Activated CD4-positive, alpha-beta T cell treated with anti-CD3 and anti-CD28 coated beads, Interleukin-2, Interleukin-6, amounts not matched to agents 100 ng/mL and 50 ng/mL, durations not matched to agents 16 hours and 8 hours (primary cell): ENCODE data around the gene MAGI3.
"Not testable (repeated sequence)": the region's sequence is repeated elsewhere in the genome, so short reads cannot be mapped to it uniquely, and the experiment has no call there.

Source experiments
- DNase-seq: peaks from one replicate; pipeline ENCODE4 v3.0.0-alpha.2; 2020

MAGI3 gene

DNA sequence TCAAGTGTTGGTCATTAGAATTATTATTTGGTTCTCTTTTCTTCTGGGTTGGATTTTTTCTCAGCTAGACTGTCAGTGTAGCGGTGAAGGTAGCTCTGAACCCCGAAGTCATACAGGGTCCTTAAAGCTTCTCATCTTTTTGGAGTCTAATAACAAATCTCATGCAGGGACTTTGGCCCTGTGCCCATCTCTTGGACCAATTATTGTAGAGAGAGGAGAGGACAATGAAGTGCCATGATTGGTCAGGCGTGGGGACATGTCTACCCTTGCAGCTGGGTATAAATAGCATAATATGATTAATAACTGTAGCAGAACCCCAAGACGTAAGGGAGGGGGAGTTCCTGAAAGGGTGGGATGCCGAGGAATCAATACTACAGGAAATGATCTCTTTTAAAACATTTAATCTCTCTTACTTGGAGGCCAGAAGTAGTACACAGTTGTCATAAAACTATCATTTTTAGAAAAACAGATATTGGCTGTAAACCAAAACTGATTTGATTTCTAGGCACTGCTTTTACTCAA is 8.8 kb downstream of the MAGI3 start:
- no peak for DNase-seq

DNA sequence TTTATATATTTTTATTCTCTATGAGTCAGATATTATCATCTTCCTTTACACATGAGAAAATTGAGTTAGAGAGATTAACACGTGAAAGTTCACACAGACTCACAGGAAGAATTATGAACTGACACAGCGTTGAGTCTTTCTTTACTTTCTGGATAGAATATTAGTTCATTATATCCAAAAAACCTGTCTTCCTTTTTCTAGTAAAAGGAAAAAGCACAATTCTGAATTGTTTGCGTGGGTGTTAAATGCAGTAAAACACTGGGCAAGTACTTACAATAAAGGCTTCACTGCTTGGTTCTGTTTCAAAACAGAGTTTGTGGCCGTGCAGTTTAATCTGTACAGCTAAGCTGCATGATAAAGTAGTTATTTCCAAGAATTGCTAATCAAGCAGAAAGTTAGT is 10.8 kb downstream of the MAGI3 start:
- no peak for DNase-seq

DNA sequence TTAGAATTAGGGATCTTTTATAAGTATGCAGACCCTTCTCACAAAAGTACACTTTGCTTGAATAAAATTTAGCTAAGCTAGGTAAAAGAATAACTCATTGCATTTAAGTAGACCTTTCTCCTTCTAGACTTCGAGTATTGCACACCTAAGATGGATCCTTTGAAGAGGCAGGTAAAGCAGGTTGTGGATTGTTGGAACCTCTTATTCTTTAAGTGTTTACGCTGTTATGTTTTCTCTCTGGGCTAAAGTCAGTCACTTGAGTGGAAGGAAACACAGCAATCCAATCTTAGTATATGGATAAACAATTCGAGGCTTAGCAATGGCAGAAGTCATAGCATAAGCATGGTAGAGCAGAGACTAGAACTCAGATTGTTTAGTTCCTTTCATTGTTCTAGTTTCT is 11.4 kb downstream of the MAGI3 start:
- no peak for DNase-seq

DNA sequence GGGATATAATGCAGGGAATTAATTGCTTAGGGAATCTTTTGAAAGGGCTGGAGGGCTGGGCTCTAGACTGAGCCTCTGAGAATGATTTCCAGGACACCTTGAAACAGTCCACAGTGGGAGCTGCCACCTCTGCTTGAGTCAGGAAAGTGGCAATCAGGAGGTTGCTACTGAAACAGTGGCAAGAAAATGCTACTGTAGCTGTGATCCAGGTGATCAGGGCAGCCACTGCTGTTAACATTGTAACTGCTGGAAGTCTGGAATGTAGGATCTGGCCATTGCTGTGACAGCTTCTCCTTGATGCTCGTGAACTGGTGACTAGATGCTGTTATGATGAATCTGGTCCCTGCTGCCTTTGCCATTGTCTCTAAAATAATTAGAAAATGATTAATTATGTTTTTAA is 12.8 kb downstream of the MAGI3 start:
- DNase-seq: no peak

DNA sequence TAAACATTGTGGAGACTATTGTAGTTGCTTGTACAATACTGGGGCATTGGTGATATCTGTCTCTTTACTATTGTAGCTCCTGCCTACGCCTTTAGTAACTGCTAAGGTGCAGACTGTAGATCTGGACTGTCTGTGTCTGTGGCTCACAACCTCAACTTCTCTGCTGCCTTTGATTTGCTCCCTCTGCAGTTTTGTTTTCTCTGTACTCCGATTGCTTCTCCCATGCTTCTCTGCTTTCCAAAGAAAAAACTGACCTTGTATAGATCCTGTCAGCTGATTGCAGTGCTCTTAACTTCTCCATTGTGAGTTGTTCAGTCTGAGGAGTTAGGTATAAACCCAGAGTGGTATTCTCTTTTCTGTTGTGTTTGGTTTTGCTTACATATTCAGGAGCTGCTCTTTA is 15.3 kb downstream of the MAGI3 start:
- DNase-seq: no peak

DNA sequence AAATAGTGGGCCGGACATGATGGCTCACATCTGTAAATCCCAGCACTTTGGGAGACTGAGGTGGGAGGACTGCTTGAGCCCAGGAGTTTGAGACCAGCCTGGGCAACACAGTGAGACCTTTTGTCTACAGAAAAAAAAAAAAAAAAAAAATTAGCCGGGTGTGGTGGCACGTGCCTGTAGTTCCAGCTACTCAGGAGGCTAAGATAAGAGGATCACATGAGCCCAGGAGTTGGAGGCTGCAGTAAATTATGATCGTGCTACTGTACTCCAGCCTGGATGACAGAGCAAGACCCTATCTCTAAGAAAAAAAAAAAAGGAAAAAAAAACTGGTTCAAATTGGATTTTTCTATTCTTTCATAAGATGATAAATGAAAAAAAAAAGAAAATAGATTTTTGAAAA is 15.8 kb downstream of the MAGI3 start:
- DNase-seq: not testable (repeated sequence)

DNA sequence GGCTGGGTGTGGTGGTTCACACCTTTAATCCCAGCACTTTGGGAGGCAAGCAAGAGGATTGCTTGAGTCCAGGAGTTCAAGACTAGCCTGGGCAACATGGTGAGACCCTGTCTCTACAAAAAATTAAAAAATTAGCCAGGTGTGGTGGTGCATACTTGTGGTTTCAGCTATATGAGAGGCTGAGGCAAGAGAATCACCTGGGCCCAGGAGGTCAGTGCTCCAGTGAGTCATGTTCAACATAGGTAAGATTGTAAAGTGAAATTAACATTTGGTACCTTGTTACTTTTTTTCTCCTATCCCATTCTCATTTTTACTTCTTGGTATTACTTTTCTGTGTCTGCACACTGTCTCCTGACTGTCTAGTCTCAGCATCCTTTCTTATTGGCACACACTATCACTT is 19.0 kb downstream of the MAGI3 start:
- no peak for DNase-seq

DNA sequence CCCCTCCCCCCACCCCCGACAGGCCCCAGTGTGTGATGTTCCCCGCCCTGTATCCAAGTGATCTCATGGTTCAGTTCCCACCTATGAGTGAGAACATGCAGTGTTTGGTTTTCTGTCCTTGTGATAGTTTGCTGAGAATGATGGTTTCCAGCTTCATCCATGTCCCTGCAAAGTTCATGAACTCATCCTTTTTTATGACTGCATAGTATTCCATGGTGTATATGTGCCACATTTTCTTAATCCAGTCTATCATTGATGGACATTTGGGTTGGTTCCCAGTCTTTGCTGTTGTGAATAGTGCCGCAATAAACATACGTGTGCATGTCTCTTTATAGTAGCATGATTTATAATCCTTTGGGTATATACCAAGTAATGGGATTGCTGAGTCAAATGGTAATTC is 21.7 kb downstream of the MAGI3 start:
- DNase-seq: not testable (repeated sequence)

DNA sequence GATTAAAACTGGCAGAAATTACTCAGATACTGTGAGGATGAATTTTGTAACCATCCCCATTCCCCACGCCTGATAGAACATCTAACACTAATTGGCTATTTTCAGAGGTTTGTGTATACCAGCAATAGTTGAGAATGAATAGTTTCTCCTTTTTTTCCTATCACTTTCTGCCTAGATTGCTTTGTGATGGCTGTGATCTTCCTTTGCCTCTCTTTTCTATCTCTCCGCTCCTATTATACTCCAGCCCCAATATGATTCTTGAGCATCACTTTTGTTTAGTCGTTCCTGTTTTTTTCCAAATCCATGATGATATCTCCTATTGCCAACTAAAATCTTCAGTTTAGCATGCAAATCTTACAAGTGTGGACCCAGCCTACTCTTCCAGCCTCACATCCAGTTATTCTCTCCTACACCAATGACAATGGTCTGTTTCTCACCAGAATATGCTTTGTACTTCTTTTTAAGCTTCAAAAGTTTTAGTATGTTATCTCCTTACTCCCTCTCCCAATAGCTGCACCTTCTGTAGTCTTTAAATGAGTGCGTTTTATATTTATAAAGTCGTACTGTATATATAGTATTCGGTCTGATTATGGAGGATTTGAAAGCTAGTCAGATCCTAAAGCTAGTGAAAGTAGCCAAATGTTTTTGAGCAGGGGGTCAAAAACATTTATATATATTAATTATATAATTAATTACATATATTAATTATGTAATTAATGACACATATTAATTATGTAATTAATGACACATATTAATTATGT is 25.2 kb downstream of the MAGI3 start:
- DNase-seq: no peak

DNA sequence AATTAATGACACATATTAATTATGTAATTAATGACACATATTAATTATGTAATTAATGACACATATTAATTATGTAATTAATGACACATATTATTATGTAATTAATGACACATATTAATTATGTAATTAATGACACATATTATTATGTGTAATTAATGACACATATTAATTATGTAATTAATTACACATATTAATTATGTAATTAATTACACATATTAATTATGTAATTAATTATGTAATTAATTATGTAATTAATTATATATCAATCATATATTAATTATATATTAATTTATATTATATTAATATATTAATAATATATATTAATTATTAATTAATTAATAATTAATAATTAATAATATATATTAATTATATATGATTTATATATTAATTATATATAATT is 25.8 kb downstream of the MAGI3 start:
- DNase-seq: not testable (repeated sequence)

DNA sequence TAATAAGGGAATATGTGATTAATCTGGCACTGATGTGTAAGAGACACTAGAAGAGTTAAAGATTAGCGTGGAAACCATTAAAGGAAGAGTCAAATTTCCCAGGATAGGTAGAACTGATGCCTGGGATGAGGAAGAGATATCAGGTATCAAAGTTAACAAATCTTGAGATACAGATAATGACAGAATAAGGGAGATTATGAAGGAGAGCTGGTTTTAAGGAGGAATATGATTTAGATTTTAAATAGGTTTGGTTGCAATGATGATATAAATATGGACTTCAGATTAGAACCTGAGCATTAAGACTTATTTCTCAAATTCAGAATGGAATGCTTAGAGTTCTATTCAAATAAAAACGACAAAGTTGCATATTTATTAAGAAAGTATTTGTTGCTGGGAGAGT is 26.2 kb downstream of the MAGI3 start:
- no peak for DNase-seq

DNA sequence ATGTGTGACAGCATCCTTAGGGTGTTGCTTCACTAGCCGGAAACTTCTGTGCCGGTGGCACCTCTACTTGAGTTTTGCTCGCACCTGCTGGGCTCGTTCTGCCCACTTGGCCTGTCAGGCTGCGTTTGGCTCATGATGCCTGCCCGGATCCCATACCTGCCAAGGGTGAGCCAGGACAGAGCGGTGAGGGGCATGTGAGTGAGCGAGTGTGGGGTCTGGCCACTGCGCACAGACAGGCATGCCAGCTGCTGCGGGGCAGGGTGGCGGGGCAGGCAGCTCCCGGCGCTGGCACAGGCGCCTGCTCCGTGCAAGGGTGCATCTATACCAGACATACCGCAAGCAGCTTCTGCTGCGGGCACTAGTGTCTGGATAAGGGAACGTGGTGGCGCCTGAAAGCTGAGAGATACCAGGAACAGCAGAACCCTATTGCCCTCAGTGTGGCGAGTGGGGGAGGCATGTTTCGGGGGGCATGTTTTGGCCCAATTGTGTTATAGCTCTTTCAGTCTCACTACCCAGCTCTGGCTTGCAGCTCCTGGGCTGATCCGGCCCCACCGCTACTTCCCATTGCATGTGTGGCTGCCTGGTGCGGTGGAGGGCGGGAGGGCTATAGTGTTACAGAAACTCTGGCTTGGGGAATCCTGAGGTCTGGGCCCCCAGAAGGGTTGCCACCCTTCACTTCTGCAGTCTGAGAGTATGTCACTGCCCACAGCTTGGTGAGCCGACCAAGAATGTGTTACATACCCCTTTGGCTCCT is 32.2 kb downstream of the MAGI3 start:
- no peak for DNase-seq

DNA sequence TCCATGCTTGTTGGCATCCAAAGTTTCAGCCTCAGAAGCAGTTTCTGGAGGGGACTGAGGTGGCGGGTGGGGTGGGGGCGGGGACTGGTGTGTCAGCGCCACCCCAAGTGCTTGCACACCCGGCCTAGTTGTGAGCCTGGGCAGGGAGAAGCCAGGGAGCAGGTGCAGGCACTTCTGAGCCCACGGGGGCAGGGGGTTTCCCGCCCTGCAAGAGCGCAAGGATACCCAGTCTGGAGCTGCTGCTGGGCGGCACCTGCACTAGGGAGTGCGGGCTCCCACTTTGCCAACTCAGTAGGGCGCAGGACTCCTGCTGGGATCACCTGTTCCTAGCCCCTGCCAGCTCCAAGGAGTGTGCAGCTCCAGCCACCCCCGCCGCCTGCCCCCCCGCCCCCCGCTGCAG is 33.5 kb downstream of the MAGI3 start:
- DNase-seq: no peak

DNA sequence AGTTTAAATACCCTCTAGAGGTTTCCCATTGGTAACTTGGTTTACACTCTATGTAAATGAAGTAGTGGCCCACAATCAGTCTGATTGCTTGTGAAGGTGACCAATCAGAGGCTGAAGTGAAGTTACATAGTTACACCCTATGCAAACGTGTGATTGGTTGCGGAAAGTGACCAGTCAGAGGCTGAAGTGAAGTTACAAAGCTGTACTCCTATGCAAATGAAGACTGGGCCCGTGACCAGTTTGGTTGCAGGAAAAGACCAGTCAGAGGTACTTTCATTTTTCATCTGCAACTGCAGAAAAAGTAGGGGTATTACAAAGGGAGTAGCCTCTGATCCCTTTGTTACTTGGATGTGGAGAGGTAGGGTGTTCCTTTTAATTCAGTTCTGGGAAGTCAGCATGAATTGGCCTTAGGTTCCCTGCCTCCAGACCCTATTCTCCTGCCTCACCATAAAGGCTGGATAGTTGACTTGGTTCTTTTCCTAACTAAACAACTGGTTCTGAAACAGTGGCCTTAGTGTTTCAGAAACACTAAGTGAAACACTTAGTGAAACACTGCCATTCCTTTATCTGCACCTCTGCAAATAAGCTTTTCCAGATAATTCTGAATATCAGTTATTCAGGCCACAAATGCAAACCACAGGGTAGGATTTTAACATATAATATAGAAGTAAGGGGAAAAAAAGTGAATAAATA is 39.3 kb downstream of the MAGI3 start:
- DNase-seq: no peak

DNA sequence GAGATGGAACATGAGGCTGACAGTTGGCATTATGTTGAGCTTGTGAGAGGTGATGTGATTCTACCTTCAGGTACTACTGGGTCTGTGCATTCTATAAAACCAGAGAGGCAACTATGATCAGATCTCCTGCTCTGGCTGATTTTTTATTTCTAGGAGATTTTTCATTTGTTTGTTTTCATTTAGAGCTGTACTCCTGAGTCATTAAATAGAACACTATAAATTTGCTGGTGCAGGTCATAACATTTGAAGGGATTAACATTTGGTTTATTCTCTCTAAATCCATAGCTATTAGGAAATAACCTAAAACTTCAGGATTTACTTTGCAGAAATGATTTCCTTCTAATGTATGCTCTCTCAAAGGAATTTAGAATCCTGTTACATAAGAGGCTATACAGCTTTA is 42.9 kb downstream of the MAGI3 start:
- DNase-seq: no peak

DNA sequence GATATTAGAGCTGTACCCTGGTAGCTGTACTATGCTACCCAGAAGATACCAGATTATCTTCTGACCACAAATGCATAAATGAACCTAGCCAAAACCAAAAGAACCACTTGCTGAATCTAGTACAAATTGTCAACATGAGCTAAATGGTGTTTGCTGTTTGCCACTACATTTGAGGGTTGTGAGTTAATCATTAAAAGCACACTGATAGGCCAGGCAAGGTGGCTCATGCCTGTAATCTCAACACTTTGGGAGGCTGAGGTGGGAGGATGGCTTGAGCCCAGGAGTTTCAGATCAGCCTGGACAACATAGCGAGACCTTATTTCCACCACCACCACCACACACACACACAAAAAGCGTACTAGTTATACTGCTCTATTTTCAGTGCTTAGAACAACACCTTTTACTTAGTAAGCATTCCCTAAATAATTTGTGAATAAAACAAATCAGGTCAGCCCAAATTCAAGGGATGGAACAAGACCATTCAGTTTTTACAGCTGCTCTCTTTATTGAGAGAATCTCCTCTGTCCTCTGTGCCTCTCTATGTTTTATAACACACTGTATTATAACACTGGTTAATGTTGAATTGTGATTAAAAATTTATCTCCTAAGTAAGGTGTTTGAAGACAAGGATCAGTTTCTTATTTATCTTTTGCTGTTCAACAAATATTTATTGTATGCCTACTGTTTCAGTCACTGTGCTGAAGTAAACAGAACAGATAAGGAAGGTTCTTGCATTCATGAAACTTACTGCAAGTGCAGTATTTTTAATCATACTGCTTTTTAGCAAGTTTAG is 44.0 kb downstream of the MAGI3 start:
- DNase-seq: no peak

DNA sequence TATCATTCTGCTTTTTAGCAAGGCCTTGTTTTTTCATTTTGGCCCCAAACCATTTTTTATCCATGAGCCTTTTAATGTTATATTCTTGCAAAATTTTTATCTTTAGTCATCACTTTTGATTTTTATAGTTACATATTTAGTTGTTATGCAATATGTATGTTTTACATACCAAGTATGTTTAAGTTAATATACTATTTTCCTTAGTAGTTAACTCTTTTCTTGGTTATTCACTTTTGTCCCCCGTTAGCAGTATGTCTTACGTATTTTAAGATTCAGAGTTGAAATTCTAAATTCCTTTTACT is 44.5 kb downstream of the MAGI3 start:
- DNase-seq: no peak

DNA sequence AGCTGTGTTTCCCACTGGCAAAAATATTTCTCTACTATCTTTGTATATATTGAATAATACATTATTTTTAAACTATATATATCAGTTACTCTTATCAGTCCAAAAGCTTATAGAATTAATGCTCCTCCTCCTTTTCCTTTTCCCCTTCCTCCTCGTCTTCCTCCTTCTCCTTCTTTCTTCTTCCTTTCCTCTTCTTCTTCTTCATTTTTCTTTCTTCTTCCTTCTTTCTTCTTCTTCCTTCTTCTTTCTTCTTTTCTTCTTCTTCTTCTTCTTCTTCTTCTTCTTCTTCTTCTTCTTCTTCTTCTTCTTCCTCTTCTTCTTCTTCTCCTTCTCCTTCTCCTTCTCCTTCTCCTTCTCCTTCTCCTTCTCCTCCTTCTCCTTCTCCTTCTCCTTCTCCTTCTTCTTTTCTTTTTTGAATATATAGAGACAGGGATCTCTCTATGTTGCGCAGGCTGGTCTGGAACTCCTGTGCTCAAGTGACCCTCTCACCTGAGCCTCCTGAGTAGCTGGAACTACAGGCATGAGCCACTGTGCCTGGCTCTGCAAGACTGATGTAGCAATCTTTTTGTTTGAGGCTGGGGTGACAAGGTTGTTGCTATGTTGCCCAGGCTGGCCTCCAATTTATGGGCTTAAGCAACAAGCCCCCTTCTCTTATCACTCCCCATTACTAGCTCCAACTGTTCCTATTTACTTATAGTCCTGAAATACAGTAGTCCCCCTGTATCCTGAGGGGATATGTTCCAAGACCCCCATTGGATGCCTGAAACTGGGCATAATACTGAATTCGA is 47.4 kb downstream of the MAGI3 start:
- no peak for DNase-seq

DNA sequence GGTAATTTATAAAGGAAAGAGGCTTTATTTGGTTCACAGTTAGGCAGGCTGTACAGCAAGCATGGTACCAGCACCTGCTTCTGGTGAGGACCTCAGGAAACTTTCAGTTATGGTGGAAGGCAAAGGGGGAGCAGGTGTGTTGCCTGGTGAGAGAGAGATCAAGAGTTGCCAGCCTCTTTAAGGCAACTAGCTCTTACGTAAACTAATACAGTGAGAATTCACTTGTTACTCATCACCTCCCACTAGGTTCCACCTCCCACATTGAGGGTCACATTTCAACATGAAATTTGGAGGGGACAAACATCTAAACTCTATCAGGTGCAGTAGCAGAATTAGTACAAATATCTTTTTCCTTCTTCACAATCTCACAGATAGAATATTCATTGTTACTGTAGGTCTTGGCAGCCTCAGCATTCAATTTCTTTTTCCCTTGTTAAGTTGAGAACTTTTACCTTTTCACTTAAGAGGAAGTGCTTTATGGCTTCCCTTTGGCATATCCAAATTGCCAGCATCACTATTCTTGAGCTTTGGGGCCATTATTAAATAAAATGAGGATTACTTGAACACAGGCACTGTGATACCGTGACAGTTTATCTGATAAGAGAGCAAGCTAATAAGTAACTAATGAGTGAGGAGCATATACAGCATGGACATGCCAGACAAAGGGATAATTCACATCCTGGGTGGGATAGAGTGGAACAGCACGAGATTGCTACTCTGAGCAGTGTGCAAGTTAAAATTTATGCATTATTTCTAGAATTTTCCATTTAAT is 48.4 kb downstream of the MAGI3 start:
- no peak for DNase-seq

DNA sequence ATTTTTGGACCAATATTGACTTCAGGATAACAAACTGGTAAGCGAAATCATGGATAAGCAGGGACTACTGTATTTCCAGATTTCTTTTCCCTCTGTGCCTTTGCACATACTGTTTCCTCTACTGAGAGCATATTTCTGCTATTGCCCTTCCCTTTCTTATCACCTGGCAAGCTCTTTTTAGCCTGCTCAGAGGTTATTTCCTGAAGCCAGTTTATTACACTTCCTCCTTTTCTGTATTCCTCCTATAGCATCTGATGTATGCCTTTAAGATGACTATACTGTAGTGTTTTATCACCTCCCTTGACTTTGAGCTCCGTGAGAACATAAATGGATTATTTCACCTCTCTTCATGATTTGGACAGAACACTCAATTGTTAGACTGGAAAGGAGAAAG is 49.0 kb downstream of the MAGI3 start:
- no peak for DNase-seq

DNA sequence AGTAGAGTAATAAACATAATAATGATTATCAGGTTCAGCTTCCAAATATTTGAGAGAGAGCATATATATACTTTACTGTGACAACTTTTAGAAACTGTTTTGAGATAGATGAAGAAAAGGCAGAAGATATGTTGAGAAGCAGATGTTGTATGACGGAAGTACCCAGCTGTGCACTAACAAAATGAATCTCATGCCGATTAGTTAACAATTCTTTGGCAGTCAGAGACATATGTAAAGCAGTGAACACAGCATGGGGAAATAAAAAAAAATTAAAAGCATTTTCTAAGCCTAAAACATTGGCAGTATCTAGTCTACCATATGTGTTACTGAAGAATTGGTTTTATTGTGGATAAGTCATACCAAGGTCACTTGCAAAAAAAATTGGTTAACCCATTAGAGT is 51.8 kb downstream of the MAGI3 start:
- DNase-seq: no peak

DNA sequence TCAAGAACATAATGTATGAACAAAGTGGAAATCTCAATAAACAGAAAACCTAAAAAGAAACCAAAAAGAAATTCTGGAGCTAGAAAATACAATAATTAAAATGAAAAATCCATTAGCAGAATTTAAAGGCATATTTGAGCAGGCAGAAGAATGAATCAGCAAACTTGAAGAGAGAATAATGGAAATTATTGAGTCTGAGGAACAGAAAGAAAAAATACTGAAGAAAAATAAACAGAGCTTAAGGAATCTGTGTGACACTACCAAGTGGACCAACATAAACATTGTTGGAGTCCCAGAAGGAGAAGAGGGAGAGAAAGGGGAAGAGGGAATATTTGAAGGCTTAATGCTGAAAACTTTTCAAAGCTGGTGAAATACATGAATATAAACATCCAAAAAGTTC is 54.5 kb downstream of the MAGI3 start:
- DNase-seq: no peak
